NCI-H2081 treated with DMSO at 0.1 percent for 48 hours (cell line): ENCODE data around the gene PRR5.

ENCODE experiments used
- DNase-seq: peaks from one replicate; lab custom pipeline; 2025; lab: John Stamatoyannopoulos, UW

The PRR5 gene

DNA sequence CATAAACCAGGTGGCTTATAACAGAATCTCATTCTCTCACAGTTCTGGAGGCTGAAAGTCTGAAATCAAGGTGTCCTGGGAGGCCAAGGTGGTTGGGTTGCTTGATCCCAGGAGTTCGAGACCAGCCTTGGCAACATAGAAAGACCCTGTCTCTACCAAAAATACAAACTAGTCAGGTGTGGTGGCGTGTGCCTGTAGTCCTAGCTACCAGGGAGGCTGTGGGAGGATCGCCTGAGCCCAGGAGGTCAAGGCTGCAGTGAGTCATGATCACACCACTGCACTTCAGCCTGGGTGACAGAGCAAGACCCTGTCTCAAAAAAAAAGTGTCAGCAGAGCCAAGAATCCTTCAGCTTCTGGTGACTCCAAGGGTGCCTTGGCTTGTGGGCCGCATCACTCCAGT lies 8.9 kb upstream of the PRR5 start:
- no peak for DNase-seq

- DNase-seq, result no peak
These were observed 8.2 kb upstream of the PRR5 start for GRCh38 chr22:44693756-44694155.

GRCh38 chr22:44697423-44698141 lies 4.4 kb upstream of the PRR5 start:
- DNase-seq, result no peak

DNA sequence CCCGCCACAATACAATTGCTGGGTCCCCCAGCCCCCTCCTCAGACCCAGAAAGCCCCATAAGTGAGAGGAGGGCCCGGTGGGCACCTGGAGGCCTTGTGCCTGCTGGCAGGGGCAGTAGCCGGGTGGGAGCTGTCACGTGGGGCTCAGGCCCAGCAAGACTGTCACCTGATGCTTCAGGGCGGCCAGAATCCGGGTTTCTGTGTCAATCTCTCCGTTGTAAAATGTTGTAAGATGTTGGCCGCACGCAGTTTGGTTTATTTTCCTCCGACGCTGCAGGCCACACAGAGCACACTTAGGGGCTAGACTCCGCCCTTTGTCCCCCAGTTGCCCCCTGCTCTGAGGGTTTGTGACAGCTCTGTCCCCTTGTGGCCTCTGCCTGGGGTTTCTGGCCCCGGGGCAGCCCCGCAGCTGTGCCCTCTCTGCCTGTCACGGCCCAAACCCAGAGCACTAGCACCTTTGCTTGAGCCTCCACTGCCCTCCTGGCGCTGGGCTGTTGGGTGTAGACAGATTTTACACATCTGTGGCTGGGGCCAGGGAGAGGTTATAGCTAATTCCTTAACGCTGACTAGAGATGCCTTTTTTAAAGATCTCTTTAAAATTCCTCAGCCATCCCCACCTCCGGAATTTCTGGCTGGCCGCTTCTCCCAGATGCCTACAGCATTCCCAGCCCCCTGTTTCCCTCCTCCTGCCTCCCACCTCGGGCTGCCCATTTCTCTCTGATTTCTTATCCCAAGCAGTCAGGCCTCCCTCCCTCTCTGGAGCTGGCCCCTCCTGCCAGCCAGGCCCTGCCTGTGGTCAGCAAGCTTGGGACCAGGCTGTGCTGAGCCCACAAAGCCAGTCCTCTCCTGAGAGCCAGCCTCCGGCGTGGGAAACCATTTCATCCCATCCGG lies 3.2 kb upstream of the PRR5 start:
- DNase-seq, result no peak

DNA sequence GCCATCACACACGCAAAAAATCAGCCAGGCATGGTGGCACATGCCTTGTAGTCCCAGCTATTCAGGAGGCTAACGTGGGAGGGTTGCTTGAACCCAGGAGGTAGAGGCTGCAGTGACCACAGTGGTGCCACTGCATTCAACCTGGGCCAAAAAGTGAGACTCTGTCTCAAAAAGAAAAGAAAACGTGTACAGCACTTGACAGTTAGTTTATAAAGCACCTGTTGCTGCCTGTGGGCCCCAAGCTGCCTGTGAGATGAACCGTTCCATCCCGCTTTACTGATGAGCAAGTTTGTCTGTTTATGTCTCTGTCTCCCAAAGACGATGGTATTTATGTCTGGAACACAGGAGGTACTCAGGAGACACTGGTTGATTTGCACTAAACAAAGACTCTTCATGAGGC lies 1.5 kb upstream of the PRR5 start:
- no peak for DNase-seq

GRCh38 chr22:44701187-44701790 lies 715 bp upstream of the PRR5 start:
- DNase-seq, result no peak

- no peak for DNase-seq
These were observed 635 bp downstream of the PRR5 start for GRCh38 chr22:44702479-44703198.

- no peak for DNase-seq
These were observed 1.4 kb downstream of the PRR5 start for GRCh38 chr22:44703255-44703870.

GRCh38 chr22:44704159-44705021 lies 2.4 kb downstream of the PRR5 start:
- no peak for DNase-seq

DNA sequence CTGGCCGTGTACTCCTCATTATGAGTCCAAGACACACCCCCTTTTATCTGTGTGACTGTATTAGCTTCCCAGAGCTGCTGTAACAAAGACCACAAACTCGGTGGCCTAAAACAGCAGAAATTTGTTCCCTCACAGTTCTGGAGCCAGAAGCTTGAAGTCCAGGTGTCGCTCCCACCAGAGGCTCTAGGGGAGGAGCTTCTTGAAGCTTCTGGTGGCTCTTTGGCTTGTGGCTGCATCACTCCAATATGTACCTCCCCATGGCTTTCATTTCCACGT lies 3.0 kb downstream of the PRR5 start:
- DNase-seq, result no peak

DNA sequence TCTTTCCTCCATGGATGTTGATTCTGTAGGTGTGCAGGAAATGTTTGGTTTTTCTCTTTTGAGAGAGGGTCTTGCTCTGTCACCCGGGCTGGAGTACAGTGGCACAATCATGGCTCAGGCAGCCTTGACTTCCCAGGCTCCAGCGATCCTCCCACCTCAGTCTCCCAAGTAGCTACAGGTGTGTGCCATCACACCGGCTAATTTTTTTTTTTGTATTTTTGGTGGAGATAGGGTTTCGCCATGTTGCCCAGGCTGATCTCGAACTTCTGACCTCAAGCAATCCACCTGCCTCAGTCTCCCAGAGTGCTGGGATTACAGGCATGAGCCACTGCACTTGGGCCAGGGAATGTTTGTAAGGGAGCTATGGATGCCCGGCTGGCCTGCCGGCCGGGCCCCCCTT lies 4.5 kb downstream of the PRR5 start:
- DNase-seq, result no peak

DNA sequence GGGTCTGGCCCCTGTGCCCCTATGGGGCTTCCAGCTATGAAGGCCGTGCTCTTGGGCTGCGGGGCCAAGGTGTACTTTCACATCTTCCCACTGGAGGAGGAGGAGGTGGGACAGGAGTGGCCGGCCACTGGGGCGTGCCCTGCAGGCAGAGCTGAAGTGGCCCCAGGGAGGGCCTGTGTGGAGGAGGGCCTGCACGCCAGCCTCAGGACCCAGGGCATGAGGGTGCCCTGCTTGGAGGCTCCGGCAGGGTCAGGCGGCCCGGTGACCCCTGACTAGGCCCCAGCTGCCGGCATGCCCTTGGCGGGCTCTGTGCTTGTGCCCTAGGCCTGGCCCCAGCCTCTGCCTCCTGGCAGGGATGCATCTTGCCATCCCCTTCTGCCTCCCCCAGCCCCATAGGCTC lies 5.2 kb downstream of the PRR5 start:
- no peak for DNase-seq

DNA sequence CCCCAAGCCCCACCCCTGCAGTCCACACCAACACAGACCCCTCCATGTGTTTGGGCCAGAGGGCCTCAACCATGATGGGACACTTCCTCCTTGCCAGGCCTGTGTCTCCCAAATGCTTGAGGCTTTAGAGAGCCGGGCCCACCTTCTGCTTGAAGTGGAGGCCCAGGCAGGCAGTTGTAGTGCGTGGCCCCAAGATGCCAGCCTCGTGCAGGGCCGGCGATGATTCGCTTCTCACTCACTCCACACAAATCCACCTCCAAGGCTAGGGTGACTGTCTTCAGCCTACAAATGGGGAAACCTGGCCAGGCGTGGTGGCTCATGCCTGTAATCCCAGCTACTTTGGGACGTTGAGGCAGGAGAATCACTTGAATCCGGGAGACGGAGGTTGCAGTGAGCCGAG lies 5.7 kb downstream of the PRR5 start:
- no peak for DNase-seq

DNA sequence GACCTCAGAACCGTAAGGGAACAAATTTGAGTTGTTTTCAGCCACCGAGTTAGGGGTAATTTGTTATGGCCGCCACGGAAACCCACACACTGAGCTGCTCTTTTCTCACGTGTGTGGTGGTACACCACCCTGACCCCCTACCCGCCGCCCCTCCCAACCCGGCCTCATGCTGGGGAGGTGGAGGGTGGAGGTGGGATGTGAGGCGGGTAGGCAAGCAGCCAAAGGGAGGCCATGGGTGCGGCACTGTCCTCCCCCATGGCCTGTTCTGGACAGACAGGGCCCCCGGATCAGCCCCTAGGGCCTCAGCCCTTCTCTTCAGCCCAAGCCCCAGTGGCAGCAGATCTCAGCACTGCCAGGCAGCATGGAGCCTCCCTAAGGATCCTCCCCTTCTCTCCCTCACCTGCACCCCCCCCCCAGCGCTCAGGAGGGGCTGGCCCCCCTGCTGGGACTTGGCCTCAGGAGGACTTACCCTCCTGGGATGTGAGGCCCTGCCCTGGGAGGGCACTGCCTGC lies 7.9 kb downstream of the PRR5 start:
- DNase-seq, result no peak

- DNase-seq, result no peak
These were observed 8.7 kb downstream of the PRR5 start for GRCh38 chr22:44710474-44711240.

DNA sequence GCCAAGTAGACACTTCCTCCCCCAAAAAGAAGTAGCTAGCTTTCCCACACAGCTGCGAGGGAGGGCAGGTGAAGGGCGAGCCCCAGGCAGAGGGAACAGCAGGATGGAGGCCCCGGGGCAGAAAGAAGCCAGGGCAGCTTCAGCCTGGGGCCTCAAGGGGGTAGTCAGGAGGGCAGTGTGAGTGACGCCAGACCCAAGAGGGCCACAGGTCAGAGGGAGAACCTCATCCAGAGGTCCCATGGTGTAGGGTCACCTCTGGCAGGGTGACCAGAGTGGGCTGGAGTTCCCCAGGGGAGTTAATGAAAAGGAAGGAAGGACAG lies 9.2 kb downstream of the PRR5 start:
- no peak for DNase-seq

GRCh38 chr22:44711690-44712555 lies 9.9 kb downstream of the PRR5 start:
- DNase-seq, result no peak

DNA sequence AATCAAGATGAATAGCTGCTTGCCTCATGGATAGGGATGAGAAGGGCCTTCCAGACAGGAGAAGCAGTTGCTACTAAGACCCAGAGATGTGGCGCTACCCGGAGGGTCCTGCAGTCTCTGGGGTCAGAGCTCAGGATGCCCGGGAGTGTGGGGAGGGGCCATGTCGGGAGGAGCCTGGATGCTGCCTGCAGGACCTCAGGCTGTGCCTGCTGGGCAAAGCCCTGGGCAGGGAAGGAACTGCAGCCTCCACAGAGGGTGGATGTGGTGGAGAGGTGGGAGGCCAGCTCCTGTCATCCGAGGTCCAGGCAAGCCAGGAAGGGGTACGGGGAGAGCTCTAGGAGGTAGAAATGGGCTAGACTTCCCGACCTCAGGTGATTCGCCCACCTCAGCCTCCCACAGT lies 11.0 kb downstream of the PRR5 start:
- no peak for DNase-seq

GRCh38 chr22:44714703-44715350 lies 12.8 kb downstream of the PRR5 start:
- DNase-seq, result no peak
